Mesodermal cell (in vitro differentiated cells): ENCODE measurements around the gene TTC16.

ENCODE experiments used
- H3K27ac ChIP-seq: 2 replicates; pipeline ENCODE4 v1.7.0; 2013; ENCODE audit warnings: mild to moderate bottlenecking, low read depth, low read length, moderate library complexity; ENCODE audit not compliant: severe bottlenecking
- H3K36me3 ChIP-seq: 2 replicates; pipeline ENCODE4 v1.7.1; 2013; ENCODE audit warnings: mild to moderate bottlenecking, low read length, moderate library complexity; ENCODE audit not compliant: control insufficient read depth, insufficient read depth
- H3K4me1 ChIP-seq: one replicate; pipeline ENCODE4 v1.7.1; 2013; ENCODE audit warnings: mild to moderate bottlenecking, low read length; ENCODE audit not compliant: insufficient read depth, control insufficient read depth, poor library complexity, severe bottlenecking
- H3K4me3 ChIP-seq: 2 replicates; pipeline ENCODE4 v1.7.0; 2013; ENCODE audit warnings: low read length, control low read depth, mild to moderate bottlenecking; ENCODE audit not compliant: insufficient read depth, poor library complexity, severe bottlenecking; ENCODE audit errors: extremely low read depth
- H3K9me3 ChIP-seq: 2 replicates; pipeline ENCODE4 v1.7.1; 2013; ENCODE audit warnings: mild to moderate bottlenecking, low read length, moderate library complexity; ENCODE audit not compliant: control insufficient read depth
- WGBS, 2 experiments: methylation state at CpG; one replicate each; pipeline ENCODE4 v1.1.5; 2013; ENCODE audit warnings: missing lambda C conversion rate in 2 of 2; ENCODE audit not compliant: insufficient coverage in 2 of 2; 5-methylcytosine and 5-hydroxymethylcytosine counted together

Gene TTC16

DNA sequence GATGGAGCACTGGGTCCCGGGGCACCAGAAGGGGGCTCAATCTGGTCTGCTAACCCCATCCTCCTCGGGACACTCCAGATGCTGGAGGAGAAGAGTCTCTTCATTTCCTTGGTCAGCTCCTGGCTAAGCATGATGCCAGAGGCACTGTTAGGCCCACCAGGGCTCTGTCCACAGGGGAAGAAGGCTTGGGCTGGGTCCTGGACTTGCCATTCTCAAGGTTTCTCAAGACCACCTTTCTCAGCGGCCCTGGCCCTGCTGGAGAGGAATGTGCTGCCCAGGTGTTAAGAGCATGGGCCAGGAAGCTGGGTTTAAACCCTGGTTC lies 54.7 kb downstream of the TTC16 start:
- peaks cover 10% of the 10 kb centered on the region for H3K36me3 ChIP-seq
- H3K27ac ChIP-seq: peak overlapping the region; percentile 3
- peak overlapping the region; percentile 49 for H3K4me3 ChIP-seq
- peaks cover 29% of the 10 kb centered on the region for H3K4me1 ChIP-seq
- H3K9me3 ChIP-seq: no peaks in the 10 kb centered on the region
- 53 to 54% methylated on average over 3 of the region's 3 CpGs for WGBS, 2 experiments

DNA sequence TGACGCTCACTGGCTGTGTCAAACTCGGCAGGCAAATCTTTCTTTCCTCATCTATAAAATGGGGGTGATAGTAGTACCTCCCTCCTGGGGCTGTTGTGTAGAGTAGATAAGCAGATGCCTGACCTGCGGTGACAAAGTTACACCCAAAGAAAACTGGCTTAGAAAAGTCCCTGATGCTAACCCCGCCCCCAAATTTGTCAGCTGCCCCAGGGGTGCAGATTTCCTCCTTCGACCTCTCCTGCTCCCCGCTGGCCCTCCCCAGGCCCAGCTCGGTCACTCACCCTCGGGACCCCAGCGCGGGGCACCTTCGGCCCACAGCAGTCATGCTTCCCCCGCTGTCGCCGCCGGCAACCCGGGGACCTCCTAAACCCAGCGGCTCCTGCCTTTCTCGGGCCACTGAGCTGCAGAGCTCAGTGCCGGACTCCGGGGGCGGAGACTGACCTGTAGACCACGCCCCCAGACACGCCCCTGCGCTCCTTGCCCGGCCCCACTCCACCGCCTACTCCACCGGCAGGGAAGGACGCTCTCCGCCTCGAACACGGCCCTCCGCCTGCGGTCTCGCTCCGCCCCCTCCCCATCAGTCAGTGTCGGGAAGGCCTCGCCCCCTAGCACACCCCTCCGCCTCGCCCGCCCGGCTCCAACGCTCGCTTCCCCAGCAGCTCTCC lies 55.2 kb downstream of the TTC16 start:
- 1 to 2% methylated on average over 30 to 39 of the region's 43 CpGs for WGBS, 2 experiments
- Histone ChIP-seq H3K4me1 (peaks cover 29% of the 10 kb centered on the region), H3K4me3 (peak overlapping the region; percentile 49), H3K36me3 (peaks cover 7% of the 10 kb centered on the region), H3K27ac (no peak overlapping the region), H3K9me3 (no peaks in the 10 kb centered on the region)

GRCh38 chr9:127771570-127772189 lies 55.8 kb downstream of the TTC16 start:
- peaks cover 35% of the 10 kb centered on the region for H3K4me1 ChIP-seq
- no peak overlapping the region for H3K27ac ChIP-seq
- H3K36me3 ChIP-seq: peaks cover 4% of the 10 kb centered on the region
- WGBS, 2 experiments: 7 to 17% methylated on average over 5 to 9 of the region's 19 CpGs
- H3K9me3 ChIP-seq: no peaks in the 10 kb centered on the region
- H3K4me3 ChIP-seq: no peak overlapping the region

DNA sequence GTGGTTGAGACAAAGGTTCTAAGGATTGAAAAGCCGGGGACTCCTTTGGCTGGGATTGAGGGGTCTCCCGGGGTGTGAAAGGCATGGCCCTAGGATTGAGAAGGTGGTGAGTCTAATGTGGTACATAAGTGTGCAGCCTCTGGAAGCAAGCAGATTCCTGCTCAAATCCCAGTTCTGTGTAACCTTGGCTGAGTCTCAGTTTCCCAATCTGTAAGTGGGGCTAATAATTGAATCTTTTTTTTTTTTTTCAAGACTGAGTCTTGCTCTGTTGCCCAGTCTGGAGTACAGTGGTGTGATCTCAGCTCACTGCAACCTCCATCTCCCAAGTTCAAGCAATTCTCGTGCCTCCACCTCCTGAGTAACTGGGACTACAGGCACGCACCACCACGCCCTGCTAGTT lies 56.7 kb downstream of the TTC16 start:
- WGBS, 2 experiments: 81 to 90% methylated on average over 5 of the region's 5 CpGs
- Histone ChIP-seq H3K4me3 (no peak overlapping the region), H3K27ac (no peak overlapping the region), H3K36me3 (no peaks in the 10 kb centered on the region), H3K4me1 (peaks cover 28% of the 10 kb centered on the region), H3K9me3 (no peaks in the 10 kb centered on the region)

- Histone ChIP-seq H3K9me3 (no peaks in the 10 kb centered on the region), H3K36me3 (no peaks in the 10 kb centered on the region), H3K4me1 (peaks cover 21% of the 10 kb centered on the region), H3K27ac (no peak overlapping the region), H3K4me3 (no peak overlapping the region)
- 48 to 61% methylated on average over 2 to 3 of the region's 3 CpGs for WGBS, 2 experiments
Measured at GRCh38 chr9:127773272-127773671, 57.4 kb downstream of the TTC16 start.

GRCh38 chr9:127773981-127774380 lies 58.1 kb downstream of the TTC16 start:
- H3K27ac ChIP-seq: no peak overlapping the region
- H3K4me3 ChIP-seq: no peak overlapping the region
- peaks cover 24% of the 10 kb centered on the region for H3K4me1 ChIP-seq
- WGBS, 2 experiments: 94 to 95% methylated on average over 9 to 10 of the region's 10 CpGs
- no peaks in the 10 kb centered on the region for H3K9me3 ChIP-seq
- no peaks in the 10 kb centered on the region for H3K36me3 ChIP-seq

GRCh38 chr9:127776195-127776923 lies 60.5 kb downstream of the TTC16 start:
- Histone ChIP-seq H3K27ac (no peak overlapping the region), H3K4me3 (no peak overlapping the region), H3K4me1 (peaks cover 15% of the 10 kb centered on the region), H3K9me3 (no peaks in the 10 kb centered on the region), H3K36me3 (no peaks in the 10 kb centered on the region)
- WGBS, 2 experiments: 68 to 92% methylated on average over 6 to 7 of the region's 15 CpGs

DNA sequence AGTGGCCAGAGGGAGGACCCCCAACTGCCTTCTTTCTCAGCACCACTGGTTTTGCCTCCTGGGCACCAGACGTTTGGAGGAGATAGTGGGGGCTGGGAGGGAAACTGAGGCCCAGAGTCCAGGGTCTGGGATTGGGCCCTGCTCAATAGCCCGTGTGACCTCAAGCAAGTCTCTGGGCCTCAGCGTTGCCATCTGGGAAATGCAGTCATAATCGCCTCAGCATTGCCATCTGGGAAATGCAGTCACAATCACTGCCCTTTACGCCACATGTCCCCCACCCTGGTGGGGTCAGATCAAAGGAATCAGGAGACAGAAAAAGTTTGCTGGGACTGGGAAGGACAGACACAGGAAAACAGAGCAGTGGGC lies 61.0 kb downstream of the TTC16 start:
- peaks cover 17% of the 10 kb centered on the region for H3K4me1 ChIP-seq
- WGBS, 2 experiments: 86 to 89% methylated on average over 5 of the region's 5 CpGs
- H3K9me3 ChIP-seq: no peaks in the 10 kb centered on the region
- H3K27ac ChIP-seq: no peak overlapping the region
- H3K36me3 ChIP-seq: no peaks in the 10 kb centered on the region
- H3K4me3 ChIP-seq: no peak overlapping the region

GRCh38 chr9:127777368-127777980 lies 61.6 kb downstream of the TTC16 start:
- WGBS, 2 experiments: 94 to 96% methylated on average over 12 to 14 of the region's 18 CpGs
- H3K36me3 ChIP-seq: no peaks in the 10 kb centered on the region

DNA sequence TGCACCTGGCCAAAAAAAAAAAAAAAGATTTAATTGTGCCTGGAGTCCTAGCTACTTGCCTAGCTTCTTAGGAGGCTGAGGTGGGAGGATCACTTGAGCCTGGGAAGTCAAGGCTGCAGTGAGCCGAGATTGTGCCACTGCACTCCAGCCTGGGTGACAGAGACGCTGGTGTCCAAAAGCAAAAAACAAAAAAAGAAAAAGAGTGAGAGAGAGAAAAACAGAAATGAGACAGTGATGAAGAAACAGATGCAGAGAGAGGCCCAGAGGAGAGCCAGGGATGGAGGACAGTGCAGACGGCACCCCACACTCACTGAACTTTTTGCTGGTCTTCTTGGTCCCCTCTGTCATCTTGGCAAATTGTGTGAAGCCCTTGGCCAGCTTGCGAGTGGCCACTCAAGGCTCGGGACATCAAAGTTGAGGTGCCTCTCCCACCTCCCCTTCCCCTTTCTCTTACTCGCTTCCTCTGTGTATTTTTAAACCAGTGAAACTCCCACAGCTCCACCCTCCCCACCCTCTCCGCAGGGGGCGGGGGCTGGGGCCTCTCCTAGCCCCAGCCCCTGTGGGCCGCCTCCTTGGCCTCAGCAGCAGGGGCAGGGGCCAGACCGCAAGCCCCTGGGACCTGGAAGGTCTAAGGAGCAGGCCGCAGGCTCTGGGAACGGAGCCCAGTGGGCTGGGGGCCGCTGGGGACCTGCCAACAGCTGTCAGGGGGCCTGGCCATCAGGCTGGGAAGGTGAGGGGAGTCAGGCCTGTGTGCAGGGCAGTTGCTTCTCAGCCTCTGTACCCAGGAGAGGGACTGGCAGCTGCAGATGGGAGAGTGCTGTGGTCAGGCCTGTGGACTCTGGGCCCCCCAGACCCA lies 62.6 kb downstream of the TTC16 start, which contains the start of gene SH2D3C:
TSS of gene SH2D3C (minus strand) at position 387 of the 856 bp plus-strand sequence. CDS start at position 348, 39 bp downstream.
- Histone ChIP-seq H3K4me1 (peaks cover 23% of the 10 kb centered on the region), H3K27ac (no peak within 1 kb of the TSS), H3K36me3 (no peaks in the 10 kb centered on the region), H3K4me3 (no peak within 1 kb of the TSS), H3K9me3 (no peaks in the 10 kb centered on the region)
- 79 to 81% methylated on average over 6 to 11 of the region's 13 CpGs for WGBS, 2 experiments

More at GRCh38 chr9:127777368-127777980, 61.6 kb downstream of the TTC16 start:
- peaks cover 18% of the 10 kb centered on the region for H3K4me1 ChIP-seq
- H3K4me3 ChIP-seq: no peak overlapping the region
- H3K27ac ChIP-seq: no peak overlapping the region
- no peaks in the 10 kb centered on the region for H3K9me3 ChIP-seq
